Smooth muscle cell of bladder (primary cell): ENCODE measurements around the gene KRTAP17-1. TPM values are rescaled to one million over a fixed set of nuclear protein-coding genes. Genes with fewer than 3 reads are reported as not detected.

ENCODE experiments used
- total RNA-seq: library from RNA; depleted of rRNA; stranded (reverse); fragments of >200 nt; gene quantifications from 2 replicates; pipeline ENCODE4 v1.2.3, GENCODE V29; 2014

KRTAP17-1 gene, protein sequence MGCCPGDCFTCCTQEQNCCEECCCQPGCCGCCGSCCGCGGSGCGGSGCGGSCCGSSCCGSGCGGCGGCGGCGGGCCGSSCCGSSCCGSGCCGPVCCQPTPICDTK
- not detected in 2 replicates for total RNA-seq

GRCh38 chr17:41315204-41315794 lies at the start of gene KRTAP17-1:
TSS of gene KRTAP17-1 (minus strand) at chr17:41315710. CDS start at chr17:41315650, 60 bp downstream.

DNA sequence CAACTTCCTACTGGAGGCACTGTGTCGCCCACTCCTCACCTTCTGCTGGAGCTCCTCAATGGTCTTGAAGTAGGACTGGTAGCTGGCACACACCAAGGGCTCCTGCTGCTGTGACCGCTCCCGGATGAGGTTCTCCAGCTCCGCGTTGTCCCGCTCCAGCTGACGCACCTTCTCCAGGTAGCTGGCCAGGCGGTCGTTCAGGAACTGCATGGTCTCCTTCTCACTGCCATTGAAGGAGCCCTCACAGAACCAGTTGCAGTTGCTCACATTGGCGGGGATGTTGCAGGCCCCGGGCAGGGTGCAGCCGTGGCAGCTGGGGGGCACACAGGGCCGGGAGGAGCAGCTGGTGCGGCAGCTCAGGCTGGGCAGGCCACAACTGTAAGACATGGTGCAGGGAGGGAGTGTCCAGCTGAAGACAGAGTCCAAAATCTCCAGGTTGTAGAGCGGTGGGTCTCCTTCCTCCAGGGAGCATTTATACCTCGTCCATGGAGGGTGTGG lies 34.9 kb upstream of the KRTAP17-1 start, which contains the start of gene KRT33A:
TSS of gene KRT33A (minus strand) at position 448 of the 498 bp plus-strand sequence. CDS start at position 387, 61 bp downstream.

DNA sequence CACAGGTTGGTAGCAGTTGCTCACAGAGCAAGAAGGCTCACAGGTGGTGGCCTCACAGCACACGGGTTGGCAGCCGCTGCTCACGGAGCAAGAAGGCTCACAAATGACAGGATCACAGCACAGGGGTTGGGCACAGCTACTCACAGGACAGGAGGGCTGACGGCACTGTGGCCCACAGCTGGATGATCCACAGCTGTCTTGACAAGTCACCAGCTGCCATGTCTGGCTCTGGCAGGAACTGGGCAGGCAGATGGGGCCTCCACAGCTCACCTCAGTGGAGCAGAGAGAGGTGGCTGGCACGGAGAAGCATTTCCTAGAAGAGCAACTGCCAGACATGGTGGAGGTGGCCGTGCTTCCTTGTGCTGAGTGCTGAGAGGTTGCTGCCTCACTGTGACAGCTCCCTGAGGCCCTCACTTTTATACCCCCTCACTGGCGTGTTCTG lies 6.6 kb downstream of the KRTAP17-1 start, which contains the start of gene KRTAP16-1:
TSS of gene KRTAP16-1 (minus strand) at position 392 of the 442 bp plus-strand sequence. CDS start at position 336, 56 bp downstream.

GRCh38 chr17:41301916-41302901 lies 13.3 kb downstream of the KRTAP17-1 start, which contains the start of gene KRTAP29-1:
TSS of gene KRTAP29-1 (minus strand) at chr17:41302851. CDS start at chr17:41302851, 0 bp downstream.

GRCh38 chr17:41275648-41276190 lies 39.8 kb downstream of the KRTAP17-1 start, which contains the start of gene KRTAP9-7:
TSS of gene KRTAP9-7 (plus strand) at chr17:41275698. CDS start at chr17:41275698, 0 bp downstream.

GRCh38 chr17:41265078-41265477 lies 50.4 kb downstream of the KRTAP17-1 start, which contains the start of gene KRTAP9-6:
TSS of gene KRTAP9-6 (plus strand) at chr17:41265378. CDS start at chr17:41265378, 0 bp downstream.

Other genes starting within 250 kb of the KRTAP17-1 start
- gene KRTAP2-4, start 249.8 kb downstream of the KRTAP17-1 start, total RNA-seq = not detected in 2 replicates
- gene KRTAP4-7, start 231.6 kb downstream of the KRTAP17-1 start, total RNA-seq = not detected in 2 replicates
- gene KRTAP4-8, start 217.6 kb downstream of the KRTAP17-1 start, total RNA-seq = not detected in 2 replicates
- not detected in 2 replicates for gene KRTAP4-16, start 213.5 kb downstream of the KRTAP17-1 start, total RNA-seq
- not detected in 2 replicates for gene KRTAP4-9, start 210.3 kb downstream of the KRTAP17-1 start, total RNA-seq
- not detected in 2 replicates for gene KRTAP4-11, start 197.3 kb downstream of the KRTAP17-1 start, total RNA-seq
- gene KRTAP4-12, start 191.5 kb downstream of the KRTAP17-1 start, total RNA-seq = not detected in 2 replicates
- gene KRTAP4-6, start 175.2 kb downstream of the KRTAP17-1 start, total RNA-seq = not detected in 2 replicates
- not detected in 2 replicates for gene KRTAP4-5, start 165.9 kb downstream of the KRTAP17-1 start, total RNA-seq
- gene KRTAP4-4, start 155.0 kb downstream of the KRTAP17-1 start, total RNA-seq = not detected in 2 replicates
- not detected in 2 replicates for gene KRTAP4-3, start 147.5 kb downstream of the KRTAP17-1 start, total RNA-seq
- not detected in 2 replicates for gene KRTAP4-2, start 137.5 kb downstream of the KRTAP17-1 start, total RNA-seq
- gene KRTAP4-1, start 130.8 kb downstream of the KRTAP17-1 start, total RNA-seq = not detected in 2 replicates
- gene KRTAP9-1, start 125.8 kb downstream of the KRTAP17-1 start, total RNA-seq = not detected in 2 replicates
- not detected in 2 replicates for gene KRTAP9-2, start 89.1 kb downstream of the KRTAP17-1 start, total RNA-seq
- not detected in 2 replicates for gene KRTAP9-3, start 83.3 kb downstream of the KRTAP17-1 start, total RNA-seq
- gene KRTAP9-8, start 77.7 kb downstream of the KRTAP17-1 start, total RNA-seq = not detected in 2 replicates
- not detected in 2 replicates for gene KRTAP9-4, start 66.0 kb downstream of the KRTAP17-1 start, total RNA-seq
- gene KRTAP9-9, start 60.3 kb downstream of the KRTAP17-1 start, total RNA-seq = not detected in 2 replicates
- not detected in 2 replicates for gene KRTAP9-6, start 50.3 kb downstream of the KRTAP17-1 start, total RNA-seq
- gene KRTAP9-7, start 40.0 kb downstream of the KRTAP17-1 start, total RNA-seq = not detected in 2 replicates
- not detected in 2 replicates for gene KRTAP29-1, start 12.9 kb downstream of the KRTAP17-1 start, total RNA-seq
- gene KRTAP16-1, start 6.4 kb downstream of the KRTAP17-1 start, total RNA-seq = not detected in 2 replicates
- gene KRT33A, start 35.1 kb upstream of the KRTAP17-1 start, total RNA-seq = not detected in 2 replicates
- gene KRT33B, start 54.1 kb upstream of the KRTAP17-1 start, total RNA-seq = 0.14 and 0.18 TPM in 2 replicates
- 1.00 and 1.3 TPM in 2 replicates for gene KRT34, start 66.6 kb upstream of the KRTAP17-1 start, total RNA-seq
- gene KRT31, start 81.9 kb upstream of the KRTAP17-1 start, total RNA-seq = not detected in 2 replicates
- not detected in 2 replicates for gene KRT37, start 108.9 kb upstream of the KRTAP17-1 start, total RNA-seq
- 0.09 and 0.14 TPM in 2 replicates for gene KRT38, start 125.3 kb upstream of the KRTAP17-1 start, total RNA-seq
- under 0.01 TPM in 1 of 2 replicates, not detected in the other for gene KRT32, start 151.7 kb upstream of the KRTAP17-1 start, total RNA-seq
- not detected in 2 replicates for gene KRT35, start 165.4 kb upstream of the KRTAP17-1 start, total RNA-seq
- not detected in 2 replicates for gene KRT36, start 174.2 kb upstream of the KRTAP17-1 start, total RNA-seq
- 0.28 and 0.65 TPM in 2 replicates for gene KRT13, start 189.9 kb upstream of the KRTAP17-1 start, total RNA-seq
- 0.43 and 0.74 TPM in 2 replicates for gene KRT15, start 203.2 kb upstream of the KRTAP17-1 start, total RNA-seq
- 33.6 and 58.1 TPM in 2 replicates for gene KRT19, start 212.6 kb upstream of the KRTAP17-1 start, total RNA-seq